Measurements from ENCODE around the gene METAP2.

The METAP2 gene

DNA sequence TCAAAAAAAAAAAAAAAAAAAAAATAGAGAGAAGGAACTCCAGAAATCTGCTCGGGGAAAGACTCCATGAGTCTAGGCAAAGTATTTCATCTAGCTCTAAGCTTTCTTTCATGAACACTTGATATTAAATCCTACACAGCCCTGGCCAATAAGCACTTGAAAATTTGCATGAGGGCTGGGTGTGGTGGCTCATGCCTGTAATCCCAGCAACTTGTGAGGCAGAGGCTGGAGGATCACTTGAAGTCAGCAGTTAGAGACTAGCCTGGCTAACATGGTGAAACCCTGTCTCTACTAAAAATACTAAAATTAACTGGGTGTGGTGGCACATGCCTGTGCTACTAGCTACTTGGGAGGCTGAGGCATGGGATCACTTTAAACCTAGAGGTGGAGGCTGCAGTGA lies 13.1 kb upstream of the METAP2 start:
- Histone ChIP-seq H3K27me3 (ENCODE audit: control insufficient read depth in 3 of 3, insufficient read depth in 3 of 3, low read depth in 1 of 3, low read length in 3 of 3) (no peaks in the 10 kb centered on the region), H3K9ac (ENCODE audit: low read depth, low read length, poor library complexity) (no peak overlapping the region), H3K23ac (ENCODE audit: low read depth, low read length, poor library complexity) (no peak overlapping the region), H3K79me1 (ENCODE audit: low read depth, low read length) (no peaks in the 10 kb centered on the region), H2BK15ac (ENCODE audit: low read length) (no peak overlapping the region), H2BK5ac (ENCODE audit: low read length) (no peak overlapping the region), H3K18ac (ENCODE audit: low read length) (no peak overlapping the region), H3K4me1 (ENCODE audit: control insufficient read depth in 2 of 2, insufficient read depth in 1 of 2, low read depth in 1 of 2, low read length in 2 of 2) (no peaks in the 10 kb centered on the region), H3K4me3 (ENCODE audit: low read length in 2 of 2) (no peak overlapping the region), H2BK120ac (ENCODE audit: low read depth, low read length) (no peak overlapping the region), H2AFZ (ENCODE audit: low read length) (no peak overlapping the region), H3K14ac (ENCODE audit: low read length) (no peak overlapping the region), H4K8ac (ENCODE audit: low read depth, low read length) (no peak overlapping the region), H3K9me3 (replicated peaks in 1 of 2; ENCODE audit: control insufficient read depth in 2 of 2, insufficient read depth in 1 of 2, low read depth in 1 of 2, low read length in 2 of 2) (no peaks in the 10 kb centered on the region), H4K91ac (ENCODE audit: low read depth, low read length, poor library complexity) (no peak overlapping the region), H3K36me3 (replicated peaks in 1 of 2; ENCODE audit: control insufficient read depth in 2 of 2, insufficient read depth in 2 of 2, low read length in 2 of 2) (no peaks in the 10 kb centered on the region), H2AK5ac (ENCODE audit: low read depth, low read length) (no peak overlapping the region), H3K4me2 (ENCODE audit: insufficient read depth, low read length, poor library complexity, severe bottlenecking) (no peak overlapping the region), H3K4ac (ENCODE audit: low read length) (no peak overlapping the region), H2BK12ac (ENCODE audit: low read length) (no peak overlapping the region), H3K27ac (replicated peaks; ENCODE audit: low read length) (no peak overlapping the region)
- DNase-seq (ENCODE audit: low spot score) = no peak
- no CpG with 5 or more reads among the region's 1 CpG for WGBS, 2 donors (ENCODE audit: extremely low coverage in 2 of 2, insufficient read length in 2 of 2, insufficient replicate concordance in 1 of 2)

DNA sequence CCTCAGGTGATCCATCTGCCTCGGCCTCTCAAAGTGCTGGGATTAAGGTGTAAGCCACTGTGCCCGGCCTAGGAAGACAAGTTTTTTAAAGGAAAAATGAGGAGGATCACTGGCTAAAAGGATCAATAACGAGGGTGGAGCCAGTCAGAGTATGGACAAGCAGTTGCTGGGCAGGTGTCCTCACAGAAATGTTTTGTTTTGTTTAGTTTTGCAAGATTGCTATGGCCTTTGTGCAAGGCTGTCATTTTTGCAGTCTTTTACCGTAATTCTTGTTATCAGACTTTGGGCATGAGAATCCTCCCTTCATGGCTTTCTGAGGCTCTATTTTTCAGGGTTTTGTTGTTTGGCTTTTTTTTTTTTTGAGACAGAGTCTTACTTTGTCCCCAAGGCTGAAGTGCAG lies 11.9 kb upstream of the METAP2 start:
- Histone ChIP-seq H2BK120ac (ENCODE audit: low read depth, low read length) (no peak overlapping the region), H3K9me3 (replicated peaks in 1 of 2; ENCODE audit: control insufficient read depth in 2 of 2, insufficient read depth in 1 of 2, low read depth in 1 of 2, low read length in 2 of 2) (no peaks in the 10 kb centered on the region), H2AFZ (ENCODE audit: low read length) (no peak overlapping the region), H4K8ac (ENCODE audit: low read depth, low read length) (no peak overlapping the region), H2BK12ac (ENCODE audit: low read length) (no peak overlapping the region), H2BK5ac (ENCODE audit: low read length) (no peak overlapping the region), H3K14ac (ENCODE audit: low read length) (no peak overlapping the region), H3K4me3 (ENCODE audit: low read length in 2 of 2) (no peak overlapping the region), H3K79me1 (ENCODE audit: low read depth, low read length) (no peaks in the 10 kb centered on the region), H3K23ac (ENCODE audit: low read depth, low read length, poor library complexity) (no peak overlapping the region), H3K4ac (ENCODE audit: low read length) (no peak overlapping the region), H4K91ac (ENCODE audit: low read depth, low read length, poor library complexity) (no peak overlapping the region), H3K27me3 (ENCODE audit: control insufficient read depth in 3 of 3, insufficient read depth in 3 of 3, low read depth in 1 of 3, low read length in 3 of 3) (no peaks in the 10 kb centered on the region), H2BK15ac (ENCODE audit: low read length) (no peak overlapping the region), H3K4me1 (ENCODE audit: control insufficient read depth in 2 of 2, insufficient read depth in 1 of 2, low read depth in 1 of 2, low read length in 2 of 2) (no peaks in the 10 kb centered on the region), H3K18ac (ENCODE audit: low read length) (no peak overlapping the region), H3K36me3 (replicated peaks in 1 of 2; ENCODE audit: control insufficient read depth in 2 of 2, insufficient read depth in 2 of 2, low read length in 2 of 2) (no peaks in the 10 kb centered on the region), H3K27ac (replicated peaks; ENCODE audit: low read length) (no peak overlapping the region), H3K9ac (ENCODE audit: low read depth, low read length, poor library complexity) (no peak overlapping the region), H3K4me2 (ENCODE audit: insufficient read depth, low read length, poor library complexity, severe bottlenecking) (no peak overlapping the region), H2AK5ac (ENCODE audit: low read depth, low read length) (no peak overlapping the region)
- WGBS, 2 donors (ENCODE audit: extremely low coverage in 2 of 2, insufficient read length in 2 of 2, insufficient replicate concordance in 1 of 2) = no CpG with 5 or more reads among the region's 4 CpGs
- DNase-seq (ENCODE audit: low spot score) = no peak

DNA sequence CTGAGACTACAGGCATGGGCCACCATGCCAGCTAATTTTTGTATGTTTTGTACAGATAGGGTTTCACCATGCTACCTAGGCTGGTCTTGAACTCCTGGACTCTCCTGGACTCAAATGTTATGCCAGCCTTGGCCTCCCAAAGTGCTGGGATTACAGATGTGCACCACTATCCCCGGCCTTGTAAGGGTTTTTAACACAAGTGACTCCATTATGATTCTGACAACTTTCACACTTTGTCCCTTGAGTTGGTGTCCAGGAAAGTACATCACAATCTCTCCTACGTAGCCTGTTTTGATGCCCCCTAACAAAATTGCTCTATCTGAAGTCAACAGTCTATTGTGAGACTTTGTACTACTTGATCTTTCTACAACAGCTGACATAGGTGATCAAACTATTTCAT lies 11.4 kb upstream of the METAP2 start:
- H2BK15ac ChIP-seq (ENCODE audit: low read length) = no peak overlapping the region
- H3K27ac ChIP-seq (replicated peaks; ENCODE audit: low read length) = no peak overlapping the region
- H3K27me3 ChIP-seq (ENCODE audit: control insufficient read depth in 3 of 3, insufficient read depth in 3 of 3, low read depth in 1 of 3, low read length in 3 of 3) = no peaks in the 10 kb centered on the region
- H3K4me3 ChIP-seq (ENCODE audit: low read length in 2 of 2) = no peak overlapping the region
- no peak overlapping the region for H2BK12ac ChIP-seq (ENCODE audit: low read length)
- no peak overlapping the region for H4K8ac ChIP-seq (ENCODE audit: low read depth, low read length)
- H3K9ac ChIP-seq (ENCODE audit: low read depth, low read length, poor library complexity) = no peak overlapping the region
- no CpG with 5 or more reads among the region's 2 CpGs for WGBS, 2 donors (ENCODE audit: extremely low coverage in 2 of 2, insufficient read length in 2 of 2, insufficient replicate concordance in 1 of 2)
- no peak overlapping the region for H2AK5ac ChIP-seq (ENCODE audit: low read depth, low read length)
- H3K4me2 ChIP-seq (ENCODE audit: insufficient read depth, low read length, poor library complexity, severe bottlenecking) = no peak overlapping the region
- no peak overlapping the region for H4K91ac ChIP-seq (ENCODE audit: low read depth, low read length, poor library complexity)
- H3K9me3 ChIP-seq (replicated peaks in 1 of 2; ENCODE audit: control insufficient read depth in 2 of 2, insufficient read depth in 1 of 2, low read depth in 1 of 2, low read length in 2 of 2) = no peaks in the 10 kb centered on the region
- no peak overlapping the region for H2BK5ac ChIP-seq (ENCODE audit: low read length)
- no peaks in the 10 kb centered on the region for H3K79me1 ChIP-seq (ENCODE audit: low read depth, low read length)
- H2BK120ac ChIP-seq (ENCODE audit: low read depth, low read length) = no peak overlapping the region
- no peaks in the 10 kb centered on the region for H3K4me1 ChIP-seq (ENCODE audit: control insufficient read depth in 2 of 2, insufficient read depth in 1 of 2, low read depth in 1 of 2, low read length in 2 of 2)
- no peak for DNase-seq (ENCODE audit: low spot score)
- no peak overlapping the region for H3K14ac ChIP-seq (ENCODE audit: low read length)
- H3K18ac ChIP-seq (ENCODE audit: low read length) = no peak overlapping the region
- no peak overlapping the region for H2AFZ ChIP-seq (ENCODE audit: low read length)
- H3K23ac ChIP-seq (ENCODE audit: low read depth, low read length, poor library complexity) = no peak overlapping the region
- H3K4ac ChIP-seq (ENCODE audit: low read length) = no peak overlapping the region
- no peaks in the 10 kb centered on the region for H3K36me3 ChIP-seq (replicated peaks in 1 of 2; ENCODE audit: control insufficient read depth in 2 of 2, insufficient read depth in 2 of 2, low read length in 2 of 2)

DNA sequence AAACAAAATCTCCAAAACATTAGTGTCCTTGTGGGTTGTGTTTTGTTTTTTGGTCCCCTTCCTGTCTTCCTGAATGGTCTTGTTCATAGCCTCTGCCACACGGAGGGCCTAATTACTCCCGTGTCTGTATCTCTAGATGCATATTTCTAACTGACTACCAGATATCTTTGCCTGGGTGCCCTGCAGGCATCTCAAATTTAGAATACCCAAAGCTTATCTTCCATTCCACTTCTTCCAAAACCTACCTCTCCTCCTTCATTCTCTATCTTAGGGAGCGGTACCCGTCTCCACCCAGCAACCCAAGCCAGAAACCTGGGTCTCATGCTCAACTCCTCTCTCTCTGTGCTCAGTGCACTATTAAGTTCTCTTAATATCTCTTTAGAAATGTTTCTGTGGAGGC lies 10.9 kb upstream of the METAP2 start:
- H2BK15ac ChIP-seq (ENCODE audit: low read length) = no peak overlapping the region
- no peaks in the 10 kb centered on the region for H3K79me1 ChIP-seq (ENCODE audit: low read depth, low read length)
- no peak overlapping the region for H2AFZ ChIP-seq (ENCODE audit: low read length)
- no peak for DNase-seq (ENCODE audit: low spot score)
- no peak overlapping the region for H3K23ac ChIP-seq (ENCODE audit: low read depth, low read length, poor library complexity)
- no peak overlapping the region for H2BK5ac ChIP-seq (ENCODE audit: low read length)
- no CpG with 5 or more reads among the region's 4 CpGs for WGBS, 2 donors (ENCODE audit: extremely low coverage in 2 of 2, insufficient read length in 2 of 2, insufficient replicate concordance in 1 of 2)
- H4K91ac ChIP-seq (ENCODE audit: low read depth, low read length, poor library complexity) = no peak overlapping the region
- H2AK5ac ChIP-seq (ENCODE audit: low read depth, low read length) = no peak overlapping the region
- no peak overlapping the region for H2BK120ac ChIP-seq (ENCODE audit: low read depth, low read length)
- no peaks in the 10 kb centered on the region for H3K4me1 ChIP-seq (ENCODE audit: control insufficient read depth in 2 of 2, insufficient read depth in 1 of 2, low read depth in 1 of 2, low read length in 2 of 2)
- H3K27me3 ChIP-seq (ENCODE audit: control insufficient read depth in 3 of 3, insufficient read depth in 3 of 3, low read depth in 1 of 3, low read length in 3 of 3) = no peaks in the 10 kb centered on the region
- H3K9ac ChIP-seq (ENCODE audit: low read depth, low read length, poor library complexity) = no peak overlapping the region
- H3K27ac ChIP-seq (replicated peaks; ENCODE audit: low read length) = no peak overlapping the region
- no peak overlapping the region for H3K4me3 ChIP-seq (ENCODE audit: low read length in 2 of 2)
- H3K9me3 ChIP-seq (replicated peaks in 1 of 2; ENCODE audit: control insufficient read depth in 2 of 2, insufficient read depth in 1 of 2, low read depth in 1 of 2, low read length in 2 of 2) = no peaks in the 10 kb centered on the region
- H3K36me3 ChIP-seq (replicated peaks in 1 of 2; ENCODE audit: control insufficient read depth in 2 of 2, insufficient read depth in 2 of 2, low read length in 2 of 2) = no peaks in the 10 kb centered on the region
- no peak overlapping the region for H3K4me2 ChIP-seq (ENCODE audit: insufficient read depth, low read length, poor library complexity, severe bottlenecking)
- no peak overlapping the region for H3K14ac ChIP-seq (ENCODE audit: low read length)
- no peak overlapping the region for H4K8ac ChIP-seq (ENCODE audit: low read depth, low read length)
- no peak overlapping the region for H3K18ac ChIP-seq (ENCODE audit: low read length)
- no peak overlapping the region for H3K4ac ChIP-seq (ENCODE audit: low read length)
- H2BK12ac ChIP-seq (ENCODE audit: low read length) = no peak overlapping the region
